GM18907 (cell line): ENCODE data around the gene TMEM33.

Experiments used
- ATAC-seq: cut with Tn5 transposase; IDR thresholded peaks from one replicate; pipeline ENCODE4 v1.9.1; 2021; ENCODE audit warnings: mild to moderate bottlenecking, moderate library complexity; ENCODE audit not compliant: unreplicated experiment

TMEM33 gene

GRCh38 chr4:41939016-41939626 is 3.9 kb downstream of the TMEM33 start:
- ATAC-seq, result no peak

GRCh38 chr4:41940834-41941233 is 5.6 kb downstream of the TMEM33 start:
- no peak for ATAC-seq

GRCh38 chr4:41943506-41943905 is 8.3 kb downstream of the TMEM33 start:
- no peak for ATAC-seq

- ATAC-seq, result no peak
Observed at GRCh38 chr4:41944089-41944488, 8.9 kb downstream of the TMEM33 start.

- no peak for ATAC-seq
Observed at GRCh38 chr4:41949531-41949930, 14.3 kb downstream of the TMEM33 start.

GRCh38 chr4:41957634-41958033 is 22.4 kb downstream of the TMEM33 start:
- peak; percentile 62 for ATAC-seq

- no peak for ATAC-seq
Observed at GRCh38 chr4:41963105-41963504, 27.9 kb downstream of the TMEM33 start.

GRCh38 chr4:41964401-41964800 is 29.2 kb downstream of the TMEM33 start:
- no peak for ATAC-seq

GRCh38 chr4:41967392-41967791 is 32.2 kb downstream of the TMEM33 start:
- no peak for ATAC-seq

- no peak for ATAC-seq
Observed at GRCh38 chr4:41969671-41970070, 34.4 kb downstream of the TMEM33 start.

GRCh38 chr4:41975341-41975740 is 40.1 kb downstream of the TMEM33 start:
- no peak for ATAC-seq

GRCh38 chr4:41976775-41977516 is 41.7 kb downstream of the TMEM33 start:
- no peak for ATAC-seq

GRCh38 chr4:41977709-41978108 is 42.5 kb downstream of the TMEM33 start:
- ATAC-seq, result no peak

- ATAC-seq, result no peak
Observed at GRCh38 chr4:41981456-41981855, 46.2 kb downstream of the TMEM33 start, which contains the start of gene DCAF4L1. Gene DCAF4L1, plus strand, starts transcription at chr4:41981756. Its CDS starts 37 bp downstream, at chr4:41981793.

- no peak for ATAC-seq
Observed at GRCh38 chr4:41982716-41983115, 47.5 kb downstream of the TMEM33 start.

GRCh38 chr4:41985151-41985550 is 49.9 kb downstream of the TMEM33 start:
- no peak for ATAC-seq

- peak; percentile 21 for ATAC-seq
Observed at GRCh38 chr4:41989994-41990364, 54.8 kb downstream of the TMEM33 start.

GRCh38 chr4:41990365-41991111 is 55.3 kb downstream of the TMEM33 start, which contains the start of gene SLC30A9:
Gene SLC30A9, plus strand, starts transcription at chr4:41990530. Its CDS starts 122 bp downstream, at chr4:41990652.
- peak; percentile 99 for ATAC-seq

GRCh38 chr4:41991916-41992767 is 56.9 kb downstream of the TMEM33 start:
- no peak for ATAC-seq

GRCh38 chr4:41992967-41993857 is 58.0 kb downstream of the TMEM33 start:
- no peak for ATAC-seq
